Measurements from ENCODE around the gene ALK. TPM values are rescaled to one million over a fixed set of nuclear protein-coding genes. Genes with fewer than 3 reads are reported as not detected.

ALK gene
- total RNA-seq, 2 donors from 2014 or later = 0.13 to 0.46 TPM

DNA sequence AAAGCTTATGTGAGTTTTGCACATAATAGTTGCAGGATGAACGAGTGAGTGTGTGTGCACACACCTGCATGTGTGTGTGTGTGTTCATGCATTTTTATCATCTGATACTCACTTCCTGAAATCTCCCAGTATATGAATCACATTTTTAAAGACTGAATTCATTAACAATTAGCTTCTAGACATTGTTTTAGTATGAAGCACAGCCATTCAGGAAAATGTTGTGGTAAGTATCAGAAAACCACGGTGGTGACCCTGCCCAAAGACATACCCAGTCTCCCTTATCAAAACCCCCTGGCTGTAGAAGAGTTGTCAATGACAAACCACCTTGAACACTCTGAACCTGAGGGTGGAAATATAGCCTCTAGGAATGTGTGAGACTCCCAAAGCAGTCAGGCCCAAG, 220.8 kb downstream of the ALK start:
- Mint-ChIP-seq H3K27me3 (ENCODE audit: insufficient read depth) (no peaks in the 10 kb centered on the region), H3K27ac (no peak overlapping the region), H3K4me3 (no peak overlapping the region), H3K9me3 (no peaks in the 10 kb centered on the region), H3K36me3 (ENCODE audit: low read depth) (no peaks in the 10 kb centered on the region), H3K4me1 (no peaks in the 10 kb centered on the region)
- Histone ChIP-seq H3K9ac (ENCODE audit: extremely low read depth, low read length, poor library complexity, severe bottlenecking) (no peak overlapping the region), H3K36me3 (ENCODE audit: control insufficient read depth, insufficient read depth, low read length) (no peaks in the 10 kb centered on the region), H3K4me1 (ENCODE audit: control insufficient read depth, insufficient read depth, low read length) (no peaks in the 10 kb centered on the region), H3K9me3 (ENCODE audit: control insufficient read depth, low read length) (no peaks in the 10 kb centered on the region), H3K4me3 (ENCODE audit: low read length) (no peak overlapping the region), H3K27ac (ENCODE audit: low read depth, low read length) (no peak overlapping the region), H3K27me3 (ENCODE audit: control insufficient read depth, insufficient read depth, low read length, poor library complexity, severe bottlenecking) (no peaks in the 10 kb centered on the region)
- no peak for DNase-seq
- 80 to 100% methylated on average over 1 of the region's 2 CpGs for WGBS, 2 experiments (ENCODE audit: insufficient coverage in 1 of 2, insufficient read length in 1 of 2)
- TF ChIP-seq, protein P1, sequence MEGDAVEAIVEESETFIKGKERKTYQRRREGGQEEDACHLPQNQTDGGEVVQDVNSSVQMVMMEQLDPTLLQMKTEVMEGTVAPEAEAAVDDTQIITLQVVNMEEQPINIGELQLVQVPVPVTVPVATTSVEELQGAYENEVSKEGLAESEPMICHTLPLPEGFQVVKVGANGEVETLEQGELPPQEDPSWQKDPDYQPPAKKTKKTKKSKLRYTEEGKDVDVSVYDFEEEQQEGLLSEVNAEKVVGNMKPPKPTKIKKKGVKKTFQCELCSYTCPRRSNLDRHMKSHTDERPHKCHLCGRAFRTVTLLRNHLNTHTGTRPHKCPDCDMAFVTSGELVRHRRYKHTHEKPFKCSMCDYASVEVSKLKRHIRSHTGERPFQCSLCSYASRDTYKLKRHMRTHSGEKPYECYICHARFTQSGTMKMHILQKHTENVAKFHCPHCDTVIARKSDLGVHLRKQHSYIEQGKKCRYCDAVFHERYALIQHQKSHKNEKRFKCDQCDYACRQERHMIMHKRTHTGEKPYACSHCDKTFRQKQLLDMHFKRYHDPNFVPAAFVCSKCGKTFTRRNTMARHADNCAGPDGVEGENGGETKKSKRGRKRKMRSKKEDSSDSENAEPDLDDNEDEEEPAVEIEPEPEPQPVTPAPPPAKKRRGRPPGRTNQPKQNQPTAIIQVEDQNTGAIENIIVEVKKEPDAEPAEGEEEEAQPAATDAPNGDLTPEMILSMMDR (conservative IDR thresholded peaks at IDR 0.05) = no peak

DNA sequence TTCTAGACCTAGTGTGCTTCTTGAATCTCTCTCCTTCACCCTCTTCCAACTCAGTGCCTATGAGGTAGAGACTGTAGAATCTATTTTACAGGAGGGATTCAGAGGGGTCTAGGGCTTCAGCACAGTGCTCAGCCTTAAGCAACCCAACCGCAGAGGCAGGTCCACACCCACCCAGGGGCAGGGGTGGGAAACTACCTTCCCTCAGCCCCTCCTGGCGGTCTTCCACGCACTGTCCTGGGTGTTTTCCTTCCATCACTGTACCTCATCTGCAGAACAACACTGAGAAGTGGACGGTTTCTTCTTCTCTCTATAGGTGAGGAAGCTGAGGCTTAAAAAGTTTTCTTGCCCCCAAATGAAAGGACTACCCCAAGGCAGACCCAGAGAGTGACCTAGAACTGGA, 222.3 kb downstream of the ALK start:
- WGBS, 2 experiments (ENCODE audit: insufficient coverage in 1 of 2, insufficient read length in 1 of 2) = 70 to 94% methylated on average over 2 to 4 of the region's 4 CpGs

DNA sequence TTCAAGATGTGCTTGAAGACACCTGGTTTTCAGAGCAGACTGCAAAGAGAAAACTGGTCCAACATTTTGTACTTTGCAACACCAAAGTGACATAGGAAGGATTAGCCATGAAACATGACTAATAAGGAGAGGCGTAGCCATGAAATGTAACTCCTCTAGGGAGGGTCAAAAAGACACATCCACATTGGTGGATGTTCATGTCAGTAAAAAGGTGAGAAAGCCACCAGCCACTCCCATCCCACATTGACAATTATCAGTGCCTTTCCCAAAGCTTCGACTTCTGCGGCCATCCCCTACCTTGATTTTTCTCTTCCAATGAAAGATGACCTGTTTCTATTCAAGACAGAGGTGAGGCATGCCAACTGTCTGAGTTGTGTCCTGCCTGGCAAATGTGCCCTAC, 223.2 kb downstream of the ALK start:
- Mint-ChIP-seq H3K27me3 (ENCODE audit: insufficient read depth) (no peaks in the 10 kb centered on the region), H3K4me1 (no peaks in the 10 kb centered on the region), H3K9me3 (no peaks in the 10 kb centered on the region), H3K27ac (no peak overlapping the region), H3K4me3 (no peak overlapping the region), H3K36me3 (ENCODE audit: low read depth) (no peaks in the 10 kb centered on the region)
- TF ChIP-seq, protein P1 (conservative IDR thresholded peaks at IDR 0.05) = no peak
- H3K4me1 ChIP-seq (ENCODE audit: control insufficient read depth, insufficient read depth, low read length) = no peaks in the 10 kb centered on the region
- H3K4me3 ChIP-seq (ENCODE audit: low read length) = no peak overlapping the region
- H3K9me3 ChIP-seq (ENCODE audit: control insufficient read depth, low read length) = no peaks in the 10 kb centered on the region
- H3K36me3 ChIP-seq (ENCODE audit: control insufficient read depth, insufficient read depth, low read length) = no peaks in the 10 kb centered on the region
- DNase-seq = no peak
- no peak overlapping the region for H3K9ac ChIP-seq (ENCODE audit: extremely low read depth, low read length, poor library complexity, severe bottlenecking)
- H3K27me3 ChIP-seq (ENCODE audit: control insufficient read depth, insufficient read depth, low read length, poor library complexity, severe bottlenecking) = no peaks in the 10 kb centered on the region
- WGBS, 2 experiments (ENCODE audit: insufficient coverage in 1 of 2, insufficient read length in 1 of 2) = 98 to 100% methylated on average over 2 to 3 of the region's 3 CpGs
- H3K27ac ChIP-seq (ENCODE audit: low read depth, low read length) = no peak overlapping the region

More for the DNA sequence above, 222.3 kb downstream of the ALK start:
- TF ChIP-seq, protein P1 (conservative IDR thresholded peaks at IDR 0.05) = no peak
- Mint-ChIP-seq H3K27me3 (ENCODE audit: insufficient read depth) (no peaks in the 10 kb centered on the region), H3K36me3 (ENCODE audit: low read depth) (no peaks in the 10 kb centered on the region), H3K27ac (no peak overlapping the region), H3K4me1 (no peaks in the 10 kb centered on the region), H3K9me3 (no peaks in the 10 kb centered on the region), H3K4me3 (no peak overlapping the region)
- no peaks in the 10 kb centered on the region for H3K36me3 ChIP-seq (ENCODE audit: control insufficient read depth, insufficient read depth, low read length)
- no peak overlapping the region for H3K4me3 ChIP-seq (ENCODE audit: low read length)
- no peak overlapping the region for H3K9ac ChIP-seq (ENCODE audit: extremely low read depth, low read length, poor library complexity, severe bottlenecking)
- no peaks in the 10 kb centered on the region for H3K4me1 ChIP-seq (ENCODE audit: control insufficient read depth, insufficient read depth, low read length)
- H3K27ac ChIP-seq (ENCODE audit: low read depth, low read length) = no peak overlapping the region
- no peaks in the 10 kb centered on the region for H3K27me3 ChIP-seq (ENCODE audit: control insufficient read depth, insufficient read depth, low read length, poor library complexity, severe bottlenecking)
- no peaks in the 10 kb centered on the region for H3K9me3 ChIP-seq (ENCODE audit: control insufficient read depth, low read length)
- no peak for DNase-seq
